Neuronal stem cell (in vitro differentiated cells): ENCODE data around the gene CSF1R.
"Not testable (repeated sequence)": the region's sequence is repeated elsewhere in the genome, so short reads cannot be mapped to it uniquely, and the experiment has no call there.

Source experiments
- DNase-seq: peaks from one replicate; pipeline ENCODE4 v3.0.0-alpha.2; 2013; ENCODE audit warnings: low spot score
- H2AFZ ChIP-seq: one replicate; pipeline ENCODE4 v1.6.1; 2013; ENCODE audit warnings: mild to moderate bottlenecking, low read length, inconsistent platforms
- H2AK5ac ChIP-seq: 2 replicates; pipeline ENCODE4 v1.6.1; 2013; ENCODE audit warnings: low read depth, mild to moderate bottlenecking, inconsistent platforms, low read length, moderate library complexity, mixed read lengths
- H2BK120ac ChIP-seq: 2 replicates; pipeline ENCODE4 v1.6.1; 2013; ENCODE audit warnings: low read depth, mild to moderate bottlenecking, inconsistent platforms, low read length, moderate library complexity, mixed read lengths
- H2BK12ac ChIP-seq: one replicate; pipeline ENCODE4 v1.6.1; 2013; ENCODE audit warnings: low read length, inconsistent platforms
- H2BK15ac ChIP-seq: 2 replicates; pipeline ENCODE4 v1.6.1; 2013; ENCODE audit warnings: mild to moderate bottlenecking, low read length, inconsistent platforms, mixed read lengths
- H2BK5ac ChIP-seq: one replicate; pipeline ENCODE4 v1.6.1; 2013; ENCODE audit warnings: inconsistent platforms, mild to moderate bottlenecking, low read length, moderate library complexity
- H3K14ac ChIP-seq: one replicate; pipeline ENCODE4 v1.6.1; 2013; ENCODE audit warnings: low read length, inconsistent platforms
- H3K18ac ChIP-seq: 2 replicates; pipeline ENCODE4 v1.6.1; 2013; ENCODE audit warnings: low read length, inconsistent platforms
- H3K23ac ChIP-seq: 2 replicates; pipeline ENCODE4 v1.6.1; 2013; ENCODE audit warnings: low read depth, mild to moderate bottlenecking, mixed read lengths, low read length, inconsistent platforms; ENCODE audit not compliant: poor library complexity
- H3K27ac ChIP-seq: replicated peaks from 3 replicates; pipeline ENCODE4 v1.5.1; 2013; ENCODE audit warnings: low read length, inconsistent platforms
- H3K27me3 ChIP-seq, 3 experiments: 2 replicates each; pipeline ENCODE4 v1.6.1; 2013; ENCODE audit warnings: low read length in 3 of 3, mild to moderate bottlenecking in 2 of 3, inconsistent platforms in 1 of 3, low read depth in 1 of 3, mixed read lengths in 1 of 3, moderate library complexity in 1 of 3; ENCODE audit not compliant: control insufficient read depth in 3 of 3, insufficient read depth in 3 of 3
- H3K36me3 ChIP-seq, 2 donors: replicated peaks in 1 of 2; 2 replicates each; pipeline ENCODE4 v1.6.1; 2013; ENCODE audit warnings: low read length in 2 of 2; ENCODE audit not compliant: control insufficient read depth in 2 of 2, insufficient read depth in 2 of 2
- H3K4ac ChIP-seq: 2 replicates; pipeline ENCODE4 v1.6.1; 2013; ENCODE audit warnings: inconsistent platforms, mild to moderate bottlenecking, low read length, moderate library complexity
- H3K4me1 ChIP-seq, 2 donors: 1 replicate in 1 of 2; 2 replicates in 1 of 2; pipeline ENCODE4 v1.6.1; 2013; ENCODE audit warnings: low read length in 2 of 2, low read depth in 1 of 2; ENCODE audit not compliant: control insufficient read depth in 2 of 2, insufficient read depth in 1 of 2
- H3K4me2 ChIP-seq: one replicate; pipeline ENCODE4 v1.6.1; 2013; ENCODE audit warnings: mild to moderate bottlenecking, low read length, inconsistent platforms; ENCODE audit not compliant: insufficient read depth, poor library complexity, severe bottlenecking
- H3K4me3 ChIP-seq, 2 donors: 2 replicates each; pipeline ENCODE4 v1.5.1; 2013; ENCODE audit warnings: low read length in 2 of 2, mild to moderate bottlenecking in 2 of 2, inconsistent platforms in 1 of 2, moderate library complexity in 1 of 2
- H3K79me1 ChIP-seq: one replicate; pipeline ENCODE4 v1.6.1; 2013; ENCODE audit warnings: low read depth, mild to moderate bottlenecking, inconsistent platforms, low read length, moderate library complexity
- H3K9ac ChIP-seq: one replicate; pipeline ENCODE4 v1.6.1; 2013; ENCODE audit warnings: mild to moderate bottlenecking, low read depth, low read length, inconsistent platforms; ENCODE audit not compliant: poor library complexity
- H3K9me3 ChIP-seq, 2 donors: replicated peaks in 1 of 2; 2 replicates each; pipeline versions ENCODE3 to v1.6.1; 2013; ENCODE audit warnings: low read length in 2 of 2, mild to moderate bottlenecking in 2 of 2, inconsistent platforms in 1 of 2, low read depth in 1 of 2, mixed read lengths in 1 of 2, moderate library complexity in 1 of 2; ENCODE audit not compliant: control insufficient read depth in 2 of 2, insufficient read depth in 1 of 2
- H4K8ac ChIP-seq: one replicate; pipeline ENCODE4 v1.6.1; 2013; ENCODE audit warnings: low read depth, mild to moderate bottlenecking, inconsistent platforms, low read length, moderate library complexity
- H4K91ac ChIP-seq: one replicate; pipeline ENCODE4 v1.6.1; 2013; ENCODE audit warnings: low read length, low read depth, mild to moderate bottlenecking, inconsistent platforms; ENCODE audit not compliant: poor library complexity
- WGBS, 2 donors: extraction: QIAGEN DNeasy Blood & Tissue Kit; methylation state at CpG; one replicate each; pipeline ENCODE4 v1.1.7; 2013; ENCODE audit warnings: missing lambda C conversion rate in 2 of 2, mixed read lengths in 1 of 2; ENCODE audit not compliant: insufficient read length in 2 of 2, insufficient replicate concordance in 1 of 2; ENCODE audit errors: extremely low coverage in 2 of 2; 5-methylcytosine and 5-hydroxymethylcytosine counted together

Gene CSF1R

DNA sequence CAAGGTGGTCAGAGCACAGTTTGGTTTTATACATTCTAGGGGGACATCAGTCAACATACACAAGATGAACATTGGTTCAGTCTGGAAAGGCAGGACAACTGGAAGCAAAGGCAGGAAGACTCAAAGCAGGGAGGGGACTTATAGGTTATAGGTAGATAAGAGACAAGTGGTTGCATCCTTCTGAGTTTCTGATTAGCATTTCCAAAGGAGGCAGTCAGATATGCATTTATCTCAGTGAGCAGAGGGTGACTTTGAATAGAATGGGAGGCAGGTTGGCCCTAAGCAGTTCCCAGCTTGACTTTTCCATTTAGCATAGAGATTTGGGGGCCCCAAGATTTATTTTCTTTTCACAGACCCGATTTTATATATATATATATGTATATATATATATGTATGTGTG is 58.3 kb downstream of the CSF1R start:
- not testable (repeated sequence) for H2AFZ ChIP-seq, H3K4me3 ChIP-seq, H3K4me2 ChIP-seq, H3K4ac ChIP-seq, H3K27ac ChIP-seq, H2BK15ac ChIP-seq, DNase-seq, H3K27me3 ChIP-seq, H3K79me1 ChIP-seq, H2AK5ac ChIP-seq, H4K8ac ChIP-seq, H3K23ac ChIP-seq, H2BK12ac ChIP-seq, H3K4me1 ChIP-seq, H3K14ac ChIP-seq, H3K9ac ChIP-seq, H3K18ac ChIP-seq, H2BK5ac ChIP-seq, H3K9me3 ChIP-seq, H2BK120ac ChIP-seq, H4K91ac ChIP-seq
- WGBS, 2 donors, result no CpG with 5 or more reads among the region's 1 CpG
- H3K36me3 ChIP-seq, result peaks cover 37 to 94% of the 10 kb centered on the region in 2 donors

DNA sequence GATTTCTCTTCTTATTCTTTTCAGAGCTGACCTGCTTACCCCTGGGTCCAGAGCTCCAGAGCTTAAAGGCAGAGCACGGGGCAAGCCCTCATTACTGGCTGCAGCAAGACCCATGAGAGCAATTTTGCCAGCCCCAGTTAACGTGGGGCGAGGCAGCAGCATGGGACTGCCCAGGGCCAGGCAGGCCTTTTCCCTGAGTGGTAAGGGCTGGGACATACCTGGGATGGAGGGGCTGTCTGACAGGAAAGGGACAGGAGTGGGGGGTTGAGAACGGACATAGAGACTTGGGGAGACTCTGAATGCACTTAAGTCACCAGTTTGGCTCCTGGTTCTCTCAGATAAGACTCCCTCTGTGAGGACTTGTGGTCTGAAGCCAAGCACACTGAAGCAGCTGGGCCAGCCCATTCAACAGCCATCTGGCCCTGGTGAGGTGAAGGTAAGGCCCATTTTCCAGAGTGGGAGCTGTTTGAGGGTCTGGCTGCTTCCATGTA is 59.6 kb downstream of the CSF1R start:
- Histone ChIP-seq H3K27ac (no peak overlapping the region), H3K4me2 (no peak overlapping the region), H2BK12ac (no peak overlapping the region), H3K9me3 (no peaks in the 10 kb centered on the region), H2AFZ (no peak overlapping the region), H3K4me1 (no peaks in the 10 kb centered on the region), H3K18ac (no peak overlapping the region), H3K23ac (no peak overlapping the region), H3K4me3 (peak overlapping the region in 1 of 2 donors; percentile 40), H3K4ac (no peak overlapping the region), H3K36me3 (peaks cover 28 to 94% of the 10 kb centered on the region in 2 donors), H2BK120ac (no peak overlapping the region), H3K9ac (no peak overlapping the region), H4K91ac (no peak overlapping the region), H3K79me1 (no peaks in the 10 kb centered on the region), H3K14ac (no peak overlapping the region), H4K8ac (no peak overlapping the region), H2BK15ac (no peak overlapping the region), H3K27me3 (no peaks in the 10 kb centered on the region), H2BK5ac (no peak overlapping the region), H2AK5ac (no peak overlapping the region)
- DNase-seq, result no peak
- no CpG with 5 or more reads among the region's 4 CpGs for WGBS, 2 donors

DNA sequence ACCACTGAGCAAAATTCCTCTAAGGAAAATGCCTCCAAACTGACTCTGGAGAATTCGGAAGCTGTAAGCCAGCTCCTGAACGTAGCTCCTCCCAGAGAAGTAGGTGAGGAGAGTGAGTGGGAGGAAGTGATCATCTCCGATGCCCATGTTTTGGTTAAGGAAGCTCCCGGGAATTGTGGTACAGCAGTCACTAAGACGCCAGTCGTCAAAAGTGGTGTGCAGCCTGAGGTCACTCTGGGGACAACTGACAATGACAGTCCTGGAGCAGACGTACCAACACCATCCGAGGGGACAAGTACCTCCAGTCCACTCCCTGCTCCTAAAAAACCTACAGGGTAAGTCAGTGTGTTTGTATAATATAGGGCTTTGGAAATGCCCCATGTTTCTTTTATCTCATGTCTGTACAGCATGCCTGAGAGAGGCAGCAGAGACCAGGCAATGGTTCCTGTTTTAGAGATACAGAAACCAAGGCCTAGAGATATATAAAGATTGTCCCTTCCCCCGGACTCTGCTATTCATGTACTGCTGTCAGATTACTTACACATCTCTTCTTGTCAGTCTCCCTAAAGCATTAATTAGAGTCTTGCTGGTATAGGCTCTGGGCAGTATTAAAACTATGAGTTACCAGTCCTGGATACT is 61.9 kb downstream of the CSF1R start:
- no peaks in the 10 kb centered on the region for H3K9me3 ChIP-seq
- no peak overlapping the region for H2BK12ac ChIP-seq
- no peak for DNase-seq
- no peak overlapping the region for H3K4me3 ChIP-seq
- no peak overlapping the region for H2AFZ ChIP-seq
- H3K27ac ChIP-seq, result no peak overlapping the region
- H3K4me2 ChIP-seq, result no peak overlapping the region
- no peak overlapping the region for H3K9ac ChIP-seq
- no peaks in the 10 kb centered on the region for H3K4me1 ChIP-seq
- no peaks in the 10 kb centered on the region for H3K79me1 ChIP-seq
- H4K91ac ChIP-seq, result no peak overlapping the region
- no peak overlapping the region for H4K8ac ChIP-seq
- no peak overlapping the region for H3K14ac ChIP-seq
- H3K27me3 ChIP-seq, result no peaks in the 10 kb centered on the region
- no peak overlapping the region for H2BK120ac ChIP-seq
- H3K23ac ChIP-seq, result no peak overlapping the region
- no peak overlapping the region for H2BK5ac ChIP-seq
- peaks cover 23 to 95% of the 10 kb centered on the region in 2 donors for H3K36me3 ChIP-seq
- WGBS, 2 donors, result no CpG with 5 or more reads among the region's 9 CpGs
- no peak overlapping the region for H3K18ac ChIP-seq
- H2BK15ac ChIP-seq, result no peak overlapping the region
- H3K4ac ChIP-seq, result no peak overlapping the region
- H2AK5ac ChIP-seq, result no peak overlapping the region

DNA sequence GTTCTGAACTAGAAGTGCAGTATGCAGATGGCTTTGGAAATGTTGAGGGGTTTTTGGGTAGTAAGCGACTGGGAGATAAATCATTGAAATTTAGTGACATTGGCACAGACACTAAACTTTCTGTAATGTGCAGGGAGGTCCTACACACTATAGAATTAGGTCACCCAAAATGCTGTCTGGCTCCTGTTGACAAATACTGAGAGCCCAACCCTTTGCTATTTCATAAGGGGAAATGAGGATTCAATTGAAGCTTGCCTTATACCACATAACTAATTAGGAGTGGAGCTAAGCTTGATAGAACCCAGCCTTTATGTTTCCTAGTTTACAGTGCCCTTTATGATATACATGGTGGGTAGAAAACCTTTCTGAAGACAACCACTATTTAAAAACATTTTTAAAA is 63.2 kb downstream of the CSF1R start:
- Histone ChIP-seq H2BK15ac (no peak overlapping the region), H2BK12ac (no peak overlapping the region), H3K4me2 (no peak overlapping the region), H3K14ac (no peak overlapping the region), H3K23ac (no peak overlapping the region), H3K9ac (no peak overlapping the region), H3K4me3 (no peak overlapping the region), H3K4ac (no peak overlapping the region), H3K18ac (no peak overlapping the region), H3K27ac (no peak overlapping the region), H3K79me1 (no peaks in the 10 kb centered on the region), H2AFZ (no peak overlapping the region), H4K8ac (no peak overlapping the region), H3K4me1 (no peaks in the 10 kb centered on the region), H4K91ac (no peak overlapping the region), H3K36me3 (peaks cover 28 to 99% of the 10 kb centered on the region in 2 donors), H3K9me3 (no peaks in the 10 kb centered on the region), H3K27me3 (no peaks in the 10 kb centered on the region), H2BK5ac (no peak overlapping the region), H2AK5ac (no peak overlapping the region), H2BK120ac (no peak overlapping the region)
- WGBS, 2 donors, result no CpG with 5 or more reads among the region's 1 CpG
- no peak for DNase-seq
